ENCODE results near the gene PLGLB2. TPM values are rescaled to one million over a fixed set of nuclear protein-coding genes. Genes with fewer than 3 reads are reported as not detected.
"Not testable (repeated sequence)": the region's sequence is repeated elsewhere in the genome, so short reads cannot be mapped to it uniquely, and the experiment has no call there.

The PLGLB2 gene
- 0.15 to 0.41 TPM (median 0.37 TPM) in 3 replicates for total RNA-seq (2021)
- percentile 12 among the genes with signal in this experiment for Bru-seq, nascent RNA
- long read RNA-seq, experiment 1 = 0 reads
- long read RNA-seq, experiment 2 = 0 reads
- long read RNA-seq, experiment 3 = 0 reads

DNA sequence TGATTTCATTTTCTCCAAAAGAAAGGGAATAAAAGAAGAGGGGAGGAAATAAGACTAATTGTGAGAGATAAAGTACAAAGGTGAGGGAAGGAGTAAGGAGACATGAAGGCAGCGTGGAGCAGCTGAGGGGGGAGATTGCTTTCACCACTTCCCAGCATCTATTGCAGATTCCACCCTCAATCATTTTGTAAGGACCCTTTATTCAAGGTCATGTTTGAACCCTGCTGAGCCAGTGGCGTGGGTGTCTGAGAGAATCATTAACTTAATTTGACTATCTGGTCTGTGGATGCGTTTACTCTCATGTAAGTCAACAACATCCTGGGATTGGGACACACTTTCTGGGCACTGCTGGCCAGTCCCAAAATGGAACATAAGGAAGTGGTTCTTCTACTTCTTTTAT is at the start of gene PLGLB2:
PLGLB2 (plus strand) TSS at position 297 of the 400 bp plus-strand sequence; CDS start at position 364, 67 bp downstream.
- H3K27me3 Mint-ChIP-seq (ENCODE audit: low read depth); H3K4me1 Mint-ChIP-seq; H3K36me3 Mint-ChIP-seq; H3K27ac Mint-ChIP-seq; ATAC-seq; POLR2A ChIA-PET; CTCF ChIA-PET; H3K4me3 Mint-ChIP-seq; DNase-seq (ENCODE audit: low spot score); H3K9me3 Mint-ChIP-seq: not testable (repeated sequence)

GRCh38 chr2:87704572-87705323 is 43.1 kb upstream of the PLGLB2 start:
- H3K27me3 Mint-ChIP-seq (ENCODE audit: low read depth); POLR2A ChIA-PET; H3K27ac Mint-ChIP-seq; DNase-seq (ENCODE audit: low spot score); ATAC-seq; H3K4me1 Mint-ChIP-seq; H3K9me3 Mint-ChIP-seq; H3K36me3 Mint-ChIP-seq; CTCF ChIA-PET; H3K4me3 Mint-ChIP-seq: not testable (repeated sequence)

DNA sequence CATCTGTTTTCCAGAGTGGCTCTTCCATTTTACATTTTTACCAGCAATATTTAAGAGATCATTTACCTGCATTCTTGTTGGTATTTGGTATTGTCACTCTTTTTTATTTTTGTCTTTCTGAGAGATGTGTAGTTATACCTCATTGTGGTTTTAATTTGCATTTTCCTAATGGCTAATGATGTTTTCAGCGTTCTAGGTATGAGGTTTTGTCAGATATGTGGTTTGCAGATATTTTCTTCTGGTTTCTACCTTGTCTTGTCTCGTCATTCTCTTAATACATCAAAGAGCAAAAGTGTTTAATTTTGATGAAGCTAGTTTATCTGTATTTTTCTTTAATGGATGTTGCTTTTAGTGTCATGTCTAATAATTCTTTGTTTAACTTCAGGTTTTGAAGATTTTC is 39.5 kb upstream of the PLGLB2 start:
- CTCF ChIA-PET; H3K4me3 Mint-ChIP-seq; DNase-seq (ENCODE audit: low spot score); H3K4me1 Mint-ChIP-seq; POLR2A ChIA-PET; ATAC-seq; H3K36me3 Mint-ChIP-seq; H3K9me3 Mint-ChIP-seq; H3K27me3 Mint-ChIP-seq (ENCODE audit: low read depth); H3K27ac Mint-ChIP-seq: not testable (repeated sequence)

- not testable (repeated sequence) for H3K27ac Mint-ChIP-seq
Measured at GRCh38 chr2:87727940-87728599, 19.8 kb upstream of the PLGLB2 start.

DNA sequence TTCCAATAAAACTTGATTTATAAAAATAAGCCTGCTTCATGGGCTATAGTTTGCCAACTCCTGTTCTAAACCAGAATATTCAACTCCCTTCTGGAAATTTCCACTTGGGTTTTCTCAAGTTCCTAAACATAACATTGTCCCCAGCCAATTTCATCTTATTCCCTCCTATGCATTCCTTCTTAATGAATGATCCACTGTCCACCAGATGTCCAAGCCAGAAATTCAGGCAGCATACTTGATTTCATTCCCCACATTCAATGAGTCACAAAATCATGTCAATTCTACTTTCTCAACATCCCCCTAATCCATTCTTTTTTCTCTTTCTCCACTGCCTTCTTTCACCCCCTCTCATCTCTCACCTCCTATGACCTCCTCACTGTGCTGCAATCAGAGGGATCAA is 7.0 kb upstream of the PLGLB2 start:
- CTCF ChIA-PET; H3K27me3 Mint-ChIP-seq (ENCODE audit: low read depth); H3K9me3 Mint-ChIP-seq; H3K4me3 Mint-ChIP-seq; H3K27ac Mint-ChIP-seq; DNase-seq (ENCODE audit: low spot score); ATAC-seq; POLR2A ChIA-PET; H3K36me3 Mint-ChIP-seq; H3K4me1 Mint-ChIP-seq: not testable (repeated sequence)

More at GRCh38 chr2:87727940-87728599, 19.8 kb upstream of the PLGLB2 start:
- peak; percentile 72 for ATAC-seq
- H3K4me3 Mint-ChIP-seq; DNase-seq (ENCODE audit: low spot score); H3K27me3 Mint-ChIP-seq (ENCODE audit: low read depth); H3K36me3 Mint-ChIP-seq; H3K9me3 Mint-ChIP-seq; POLR2A ChIA-PET; CTCF ChIA-PET; H3K4me1 Mint-ChIP-seq: not testable (repeated sequence)

GRCh38 chr2:87742393-87743108 is 5.3 kb upstream of the PLGLB2 start:
- H3K4me3 Mint-ChIP-seq; CTCF ChIA-PET; POLR2A ChIA-PET; H3K27me3 Mint-ChIP-seq (ENCODE audit: low read depth); H3K27ac Mint-ChIP-seq; H3K4me1 Mint-ChIP-seq; DNase-seq (ENCODE audit: low spot score); H3K36me3 Mint-ChIP-seq; ATAC-seq; H3K9me3 Mint-ChIP-seq: not testable (repeated sequence)

- H3K4me3 Mint-ChIP-seq; CTCF ChIA-PET; H3K27me3 Mint-ChIP-seq (ENCODE audit: low read depth); H3K4me1 Mint-ChIP-seq; DNase-seq (ENCODE audit: low spot score); POLR2A ChIA-PET; H3K9me3 Mint-ChIP-seq; H3K27ac Mint-ChIP-seq; H3K36me3 Mint-ChIP-seq: not testable (repeated sequence)
- ATAC-seq = peak; percentile 69
Measured at GRCh38 chr2:87743638-87744037, 4.2 kb upstream of the PLGLB2 start.

GRCh38 chr2:87745353-87745951 is 2.4 kb upstream of the PLGLB2 start:
- CTCF ChIA-PET; H3K4me3 Mint-ChIP-seq; H3K4me1 Mint-ChIP-seq; H3K27ac Mint-ChIP-seq; H3K9me3 Mint-ChIP-seq; DNase-seq (ENCODE audit: low spot score); H3K36me3 Mint-ChIP-seq; POLR2A ChIA-PET; ATAC-seq; H3K27me3 Mint-ChIP-seq (ENCODE audit: low read depth): not testable (repeated sequence)
- TF ChIP-seq GABPB1 (CRISPR knock-in tag; IDR thresholded peaks at IDR 0.05) = peak; percentile 64; the same call in 1 of the 2 replicates

DNA sequence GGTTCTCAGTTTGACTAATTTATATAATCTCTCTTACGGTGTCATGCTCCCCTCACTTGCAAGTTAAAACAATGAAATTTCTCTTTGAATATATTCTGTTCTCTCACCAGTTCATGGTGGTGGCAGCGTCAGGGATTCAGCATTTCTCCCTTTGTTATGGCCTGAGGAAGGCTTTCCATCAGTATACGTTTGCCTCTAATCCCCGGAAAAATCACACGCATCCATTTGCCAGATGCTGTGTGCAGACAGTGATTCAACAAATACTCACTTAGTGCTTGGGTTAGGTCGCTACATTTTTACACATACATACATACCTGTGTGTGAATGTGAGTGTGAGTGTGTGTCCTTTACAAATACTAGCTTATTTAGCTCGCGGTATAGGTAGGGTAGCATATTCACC is 637 bp downstream of the PLGLB2 start:
- H3K27ac Mint-ChIP-seq; H3K4me3 Mint-ChIP-seq; H3K36me3 Mint-ChIP-seq; H3K27me3 Mint-ChIP-seq (ENCODE audit: low read depth); H3K9me3 Mint-ChIP-seq; CTCF ChIA-PET; H3K4me1 Mint-ChIP-seq; POLR2A ChIA-PET; ATAC-seq; DNase-seq (ENCODE audit: low spot score): not testable (repeated sequence)

DNA sequence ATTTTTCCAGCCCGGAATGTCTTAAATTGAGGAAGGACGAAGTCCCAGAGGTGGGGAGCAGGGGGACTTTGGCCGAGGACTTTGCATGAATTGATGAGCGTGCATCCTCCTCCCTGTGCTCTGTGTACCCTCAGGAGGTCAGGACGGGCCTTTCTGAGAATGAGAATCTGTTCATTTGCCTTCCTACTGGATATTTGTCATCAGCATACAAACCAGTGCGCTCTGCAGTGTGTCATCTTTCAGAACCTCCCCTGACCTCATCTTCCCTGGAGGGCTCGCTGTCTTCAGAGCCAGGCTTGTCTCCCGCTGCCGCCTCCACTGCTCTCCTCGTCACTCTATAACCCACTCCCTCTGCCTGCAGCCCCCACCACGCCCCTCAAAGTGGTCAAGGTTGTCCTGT is 2.7 kb downstream of the PLGLB2 start:
- H3K9me3 Mint-ChIP-seq; ATAC-seq; DNase-seq (ENCODE audit: low spot score); H3K4me3 Mint-ChIP-seq; H3K36me3 Mint-ChIP-seq; CTCF ChIA-PET; H3K27me3 Mint-ChIP-seq (ENCODE audit: low read depth); H3K4me1 Mint-ChIP-seq; POLR2A ChIA-PET; H3K27ac Mint-ChIP-seq: not testable (repeated sequence)

DNA sequence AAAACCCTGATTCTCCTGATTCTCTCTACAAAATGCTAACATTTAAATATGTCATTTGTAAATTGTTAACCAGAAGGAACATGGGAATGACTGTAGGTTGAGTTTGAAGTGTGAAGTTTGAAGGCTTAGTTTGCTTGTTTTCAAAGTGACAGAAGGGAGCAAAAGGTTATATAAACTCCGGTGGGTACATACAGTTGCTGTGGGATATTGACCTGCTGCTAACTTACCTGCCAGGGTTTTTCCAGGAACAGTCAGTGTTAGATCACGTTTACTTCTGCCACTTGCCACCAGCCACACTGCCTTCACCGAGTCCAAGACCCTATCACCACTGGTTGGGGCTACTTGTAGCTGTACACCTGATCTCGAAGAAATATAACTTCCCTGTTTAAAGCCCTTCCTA is 6.9 kb downstream of the PLGLB2 start:
- CTCF ChIA-PET; H3K9me3 Mint-ChIP-seq; H3K4me3 Mint-ChIP-seq; H3K27ac Mint-ChIP-seq; ATAC-seq; H3K4me1 Mint-ChIP-seq; DNase-seq (ENCODE audit: low spot score); H3K36me3 Mint-ChIP-seq; POLR2A ChIA-PET; H3K27me3 Mint-ChIP-seq (ENCODE audit: low read depth): not testable (repeated sequence)
